Endothelial cell of umbilical vein (primary cell): ENCODE measurements around the gene TRPC4AP. TPM values are rescaled to one million over a fixed set of nuclear protein-coding genes. Genes with fewer than 3 reads are reported as not detected.
A peak's percentile ranks its signal among the peaks of the same experiment; 100 is the strongest.

Experiments
- BruUV-seq: library from RNA; stranded (reverse); fragments of 400-500 nt; replicated peaks from 2 replicates; lab custom pipeline; 2021; lab: Mats Ljungman, UMichigan
- CTCF ChIA-PET: fragments of 300-600, 350-600 bp; sonication (Branson Sonifier 250); formaldehyde crosslinking; loops from one replicate; lab custom pipeline; 2021; ENCODE audit warnings: antibody characterized with exemption, inconsistent platforms; lab: Charles Lee
- POLR2A ChIA-PET: fragments of 300-600, 350-600 bp; sonication (Branson Sonifier 250); formaldehyde crosslinking; loops from one replicate; lab custom pipeline; 2021; ENCODE audit warnings: antibody characterized with exemption, inconsistent platforms; lab: Charles Lee
- DNase-seq: peaks from one replicate; pipeline ENCODE4 v3.0.0-alpha.2; 2011; ENCODE audit warnings: low read depth, low spot score
- FAIRE-seq: peaks from 2 replicates; lab custom pipeline; 2011; peaks lifted over from hg19 to GRCh38; lab: Jason Lieb, UNC
- H2AFZ ChIP-seq: 2 replicates; pipeline ENCODE4 v1.6.0; 2012; ENCODE audit warnings: low read depth, low read length, control low read depth, inconsistent platforms
- H3K27ac ChIP-seq: 2 replicates; pipeline ENCODE4 v1.5.1; 2011; ENCODE audit warnings: low read depth, mild to moderate bottlenecking, control low read depth, low read length, moderate library complexity; ENCODE audit not compliant: insufficient read depth
- H3K27me3 ChIP-seq, 2 experiments: 2 replicates each; pipeline versions ENCODE4 v1.6.0 to v1.6.1; 2011; ENCODE audit warnings: low read length in 2 of 2, mixed read lengths in 1 of 2; ENCODE audit not compliant: control insufficient read depth in 2 of 2, insufficient read depth in 2 of 2
- H3K36me3 ChIP-seq, 2 experiments: 2 replicates in 1 of 2; 3 replicates in 1 of 2; pipeline ENCODE4 v1.5.1; 2011; ENCODE audit warnings: low read length in 2 of 2, mild to moderate bottlenecking in 1 of 2, moderate library complexity in 1 of 2; ENCODE audit not compliant: control insufficient read depth in 2 of 2, insufficient read depth in 2 of 2; ENCODE audit errors: extremely low read depth in 1 of 2
- H3K4me1 ChIP-seq: 3 replicates; pipeline ENCODE4 v1.5.1; 2011; ENCODE audit warnings: mild to moderate bottlenecking, low read length; ENCODE audit not compliant: control insufficient read depth, insufficient read depth; ENCODE audit errors: extremely low read depth
- H3K4me2 ChIP-seq: 2 replicates; pipeline ENCODE4 v1.6.1; 2011; ENCODE audit warnings: low read length, control low read depth, mixed read lengths; ENCODE audit not compliant: insufficient read depth
- H3K4me3 ChIP-seq, 3 experiments: fragments of 200-600 bp in 1 of 3; sonication (generic), shearing (Covaris generic) in 1 of 3; replicated peaks in 1 of 3; 2 replicates each; pipeline ENCODE4 v1.5.1; 2011 to 2016; ENCODE audit warnings: control low read depth in 3 of 3, low read length in 3 of 3, mild to moderate bottlenecking in 2 of 3, inconsistent platforms in 1 of 3, low read depth in 1 of 3, moderate library complexity in 1 of 3; ENCODE audit not compliant: insufficient read depth in 1 of 3
- H3K79me2 ChIP-seq: 2 replicates; pipeline ENCODE4 v1.6.0; 2012; ENCODE audit warnings: low read length, inconsistent platforms; ENCODE audit not compliant: control insufficient read depth, insufficient read depth
- H3K9ac ChIP-seq: replicated peaks from 2 replicates; pipeline ENCODE3; 2011; ENCODE audit warnings: low read length, control low read depth; ENCODE audit not compliant: insufficient read depth; ENCODE audit errors: extremely low read depth
- H3K9me1 ChIP-seq: replicated peaks from 3 replicates; pipeline ENCODE4 v1.6.0; 2011; ENCODE audit warnings: mild to moderate bottlenecking, low read length; ENCODE audit not compliant: control insufficient read depth, insufficient read depth; ENCODE audit errors: extremely low read depth
- H3K9me3 ChIP-seq: replicated peaks from 2 replicates; pipeline ENCODE4 v1.5.1; 2012; ENCODE audit warnings: low read length, inconsistent platforms; ENCODE audit not compliant: control insufficient read depth, insufficient read depth
- H4K20me1 ChIP-seq: replicated peaks from 2 replicates; pipeline ENCODE3; 2011; ENCODE audit warnings: mild to moderate bottlenecking, low read length; ENCODE audit not compliant: control insufficient read depth, insufficient read depth; ENCODE audit errors: extremely low read depth
- EZH2 ChIP-seq: IDR thresholded peaks from 2 replicates; pipeline ENCODE4 v1.6.1; 2012; ENCODE audit warnings: borderline replicate concordance, low read depth, mild to moderate bottlenecking, moderate library complexity, low read length, inconsistent platforms; ENCODE audit not compliant: severe bottlenecking
- FOS ChIP-seq: IDR thresholded peaks from 2 replicates; pipeline ENCODE4 v1.6.1; 2011; ENCODE audit warnings: mild to moderate bottlenecking, low read length, moderate library complexity, borderline replicate concordance; ENCODE audit not compliant: insufficient read depth
- GATA2 ChIP-seq: IDR thresholded peaks from 2 replicates; pipeline ENCODE4 v1.7.0; 2011; ENCODE audit warnings: low read depth, mild to moderate bottlenecking, moderate library complexity, mixed read lengths, low read length; ENCODE audit not compliant: insufficient read length, insufficient read depth
- JUN ChIP-seq: IDR thresholded peaks from 2 replicates; pipeline ENCODE4 v1.6.1; 2011; ENCODE audit warnings: borderline replicate concordance, low read depth; ENCODE audit not compliant: insufficient read length, insufficient read depth
- MAX ChIP-seq: IDR thresholded peaks from 2 replicates; pipeline ENCODE4 v1.6.1; 2011; ENCODE audit not compliant: insufficient read depth, insufficient read length
- MYC ChIP-seq: IDR thresholded peaks from one replicate; pipeline ENCODE4 v1.6.1; 2011; ENCODE audit warnings: mild to moderate bottlenecking, low read depth, low read length
- POLR2A ChIP-seq: IDR thresholded peaks from 2 replicates; pipeline ENCODE4 v1.6.1; 2012; ENCODE audit warnings: low read depth, mild to moderate bottlenecking, control low read depth, low read length
- POLR2AphosphoS5 ChIP-seq: IDR thresholded peaks from 2 replicates; pipeline ENCODE4 v1.6.1; 2012; ENCODE audit warnings: low read depth, mild to moderate bottlenecking, control low read depth, low read length, moderate library complexity; ENCODE audit not compliant: insufficient read depth
- dilution Hi-C: fragments of 300-500 bp; cut with MboI; formaldehyde crosslinking; loops from one replicate; pipeline ENCODE4 v1.15.0; 2019; ENCODE audit warnings: low sequenced_read_pairs; ENCODE audit not compliant: extremely low pct_ligation_motif_present
- intact Hi-C: fragments of 100-400 bp; cut with micrococcal nuclease; formaldehyde crosslinking; loops from one replicate; pipeline ENCODE4 v1.10.0; 2022
- polyA plus RNA-seq, 4 experiments: library from polyadenylated mRNA; depleted of rRNA in 3 of 4; stranded (reverse) in 3 of 4; unstranded in 1 of 4; fragments of >200 nt; gene quantifications; 2 replicates each; pipeline versions ENCODE4 v1.2.1 to v1.2.3, GENCODE V29; 2011 to 2012; ENCODE audit warnings: missing spikeins in 1 of 4
- total RNA-seq: library from RNA; stranded (reverse); gene quantifications from 2 replicates; pipeline ENCODE4 v1.2.3, GENCODE V29; 2021
- TF ChIP-seq, protein P1 (sequence below), 2 donors: IDR thresholded peaks; 1 replicate in 1 of 2; 2 replicates in 1 of 2; pipeline ENCODE4 v1.5.1; 2011; ENCODE audit warnings: low read length in 2 of 2, mild to moderate bottlenecking in 2 of 2, moderate library complexity in 2 of 2, control low read depth in 1 of 2, inconsistent platforms in 1 of 2, low read depth in 1 of 2; ENCODE audit not compliant: insufficient read depth in 1 of 2; ENCODE audit errors: extremely low read depth in 1 of 2

The TRPC4AP gene
- total and polyA plus RNA-seq, 2 donors (not counting 3 experiments of a cell fraction or from before 2014, with no cell fraction given) = 89.0 to 103 TPM

DNA sequence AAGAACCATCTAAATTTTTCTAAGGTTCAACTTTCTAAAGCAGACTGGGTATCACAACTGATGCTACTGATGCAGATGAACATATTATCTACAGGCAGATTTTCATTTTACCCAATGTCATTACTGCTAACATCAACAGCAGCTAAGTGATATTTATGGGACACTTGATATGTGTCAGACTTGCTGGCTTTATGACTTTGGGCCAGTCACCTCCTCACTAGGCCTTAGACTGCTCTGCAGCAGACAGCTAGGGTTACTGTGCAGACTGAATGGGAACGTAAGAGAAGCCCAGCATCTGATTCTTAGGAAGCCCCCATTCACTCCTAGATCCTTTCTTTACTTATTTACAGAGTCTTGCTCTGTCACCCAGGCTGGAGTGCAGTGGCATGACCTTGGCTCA is 70.8 kb downstream of the TRPC4AP start:
- intact Hi-C loops (loop anchor here (1.0 to 5.0 kb wide), 3 partner anchors 70 to 185 kb away; partner anchors contain the start of gene TRPC4AP), dilution Hi-C loops (no loop called here)
- no peaks in the 10 kb centered on the region for H4K20me1 ChIP-seq
- H3K9me1 ChIP-seq = no peaks in the 10 kb centered on the region
- CTCF ChIA-PET = interaction anchor here (0.5 to 1.6 kb wide), 3 partner anchors 75 to 147 kb away, joined by 3 to 5 read pairs (median 3); no protein-coding TSS in a partner anchor
- peaks cover 17% of the 10 kb centered on the region for H3K4me1 ChIP-seq
- H2AFZ ChIP-seq = no peak overlapping the region
- no peak overlapping the region for H3K9ac ChIP-seq
- no peak for TF ChIP-seq POLR2A
- TF ChIP-seq EZH2 = no peak
- no peak for TF ChIP-seq JUN
- no peak for TF ChIP-seq GATA2
- TF ChIP-seq FOS = no peak
- no peak for TF ChIP-seq POLR2AphosphoS5
- TF ChIP-seq, protein P1, sequence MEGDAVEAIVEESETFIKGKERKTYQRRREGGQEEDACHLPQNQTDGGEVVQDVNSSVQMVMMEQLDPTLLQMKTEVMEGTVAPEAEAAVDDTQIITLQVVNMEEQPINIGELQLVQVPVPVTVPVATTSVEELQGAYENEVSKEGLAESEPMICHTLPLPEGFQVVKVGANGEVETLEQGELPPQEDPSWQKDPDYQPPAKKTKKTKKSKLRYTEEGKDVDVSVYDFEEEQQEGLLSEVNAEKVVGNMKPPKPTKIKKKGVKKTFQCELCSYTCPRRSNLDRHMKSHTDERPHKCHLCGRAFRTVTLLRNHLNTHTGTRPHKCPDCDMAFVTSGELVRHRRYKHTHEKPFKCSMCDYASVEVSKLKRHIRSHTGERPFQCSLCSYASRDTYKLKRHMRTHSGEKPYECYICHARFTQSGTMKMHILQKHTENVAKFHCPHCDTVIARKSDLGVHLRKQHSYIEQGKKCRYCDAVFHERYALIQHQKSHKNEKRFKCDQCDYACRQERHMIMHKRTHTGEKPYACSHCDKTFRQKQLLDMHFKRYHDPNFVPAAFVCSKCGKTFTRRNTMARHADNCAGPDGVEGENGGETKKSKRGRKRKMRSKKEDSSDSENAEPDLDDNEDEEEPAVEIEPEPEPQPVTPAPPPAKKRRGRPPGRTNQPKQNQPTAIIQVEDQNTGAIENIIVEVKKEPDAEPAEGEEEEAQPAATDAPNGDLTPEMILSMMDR (IDR thresholded peaks at IDR 0.05; ENCODE audit: extremely low read depth in 1 of 2, insufficient read depth in 1 of 2, low read depth in 1 of 2, low read length in 2 of 2) = no peak
- no peak for TF ChIP-seq MYC
- TF ChIP-seq MAX = no peak
- no peaks in the 10 kb centered on the region for H3K79me2 ChIP-seq
- no TSS peak for BruUV-seq
- no peaks in the 10 kb centered on the region for H3K9me3 ChIP-seq
- H3K4me2 ChIP-seq = no peak overlapping the region
- peaks cover 0 to 32% of the 10 kb centered on the region in 2 experiments for H3K36me3 ChIP-seq
- H3K27me3 ChIP-seq = no peaks in the 10 kb centered on the region
- POLR2A ChIA-PET = no interaction called here
- H3K4me3 ChIP-seq = no peak overlapping the region
- FAIRE-seq (no peak), DNase-seq (no peak)
- H3K27ac ChIP-seq = peak overlapping the region; percentile 81
